Kidney (tissue), 14 donors: ENCODE data around the gene TNKS2. TPM values are rescaled to one million over a fixed set of nuclear protein-coding genes. Genes with fewer than 3 reads are reported as not detected.

Experiments
- DNase-seq, 5 donors: peaks; one replicate each; pipeline ENCODE4 v3.0.0-alpha.2; 2013 to 2020
- FAIRE-seq: peaks from 2 replicates; lab custom pipeline; 2012; peaks lifted over from hg19 to GRCh38; lab: Jason Lieb, UNC
- H3K27ac ChIP-seq, 2 donors: one replicate each; pipeline ENCODE4 v1.7.0; 2013; ENCODE audit warnings: low read depth in 2 of 2, low read length in 2 of 2, inconsistent platforms in 1 of 2
- H3K27me3 ChIP-seq: one replicate; pipeline ENCODE4 v1.7.1; 2013; ENCODE audit warnings: low read length, inconsistent platforms; ENCODE audit not compliant: control insufficient read depth, insufficient read depth
- H3K36me3 ChIP-seq, 3 donors: one replicate each; pipeline versions ENCODE4 v1.7.0 to v1.7.1; 2013; ENCODE audit warnings: low read length in 3 of 3, control low read depth in 1 of 3, inconsistent platforms in 1 of 3; ENCODE audit not compliant: insufficient read depth in 3 of 3, control insufficient read depth in 2 of 3
- H3K4me1 ChIP-seq, 3 donors: one replicate each; pipeline versions ENCODE4 v1.7.0 to v1.7.1; 2013; ENCODE audit warnings: low read length in 3 of 3, inconsistent platforms in 1 of 3, low read depth in 1 of 3; ENCODE audit not compliant: control insufficient read depth in 2 of 3, insufficient read depth in 2 of 3
- H3K4me3 ChIP-seq, 3 donors: one replicate each; pipeline versions ENCODE4 v1.7.0 to v1.8.1; 2013; ENCODE audit warnings: low read length in 3 of 3, control low read depth in 1 of 3, inconsistent platforms in 1 of 3
- H3K9ac ChIP-seq, 3 donors: one replicate each; pipeline versions ENCODE4 v1.7.0 to v1.7.1; 2013; ENCODE audit warnings: low read length in 3 of 3, control low read depth in 1 of 3, inconsistent platforms in 1 of 3
- H3K9me3 ChIP-seq, 3 donors: one replicate each; pipeline versions ENCODE4 v1.7.0 to v1.7.1; 2013; ENCODE audit warnings: low read length in 3 of 3, control low read depth in 1 of 3, inconsistent platforms in 1 of 3; ENCODE audit not compliant: control insufficient read depth in 2 of 3, insufficient read depth in 1 of 3
- intact Hi-C: fragments of 100-400 bp; cut with DNase I; formaldehyde crosslinking; loops from one replicate; pipeline ENCODE4 v1.11.1; 2022
- polyA plus RNA-seq: library from polyadenylated mRNA; stranded (reverse); fragments of 350-450 nt; fragmentation: Illumina TruSeq; extraction: RNeasy Lipid Tissue Mini Kit (QIAGEN cat#74804); gene quantifications from one replicate; pipeline ENCODE4 v1.2.3, GENCODE V29; 2014; ENCODE audit warnings: low read depth, low replicate concordance; ENCODE audit not compliant: insufficient read depth
- total RNA-seq: library from RNA; stranded (reverse); fragmentation: NEBNext Ultra II Directional; extraction: Animal tissue kit (Norgen Biotek cat#: 25700); gene quantifications from one replicate; pipeline ENCODE4 v1.2.1, GENCODE V29; 2021
- TF ChIP-seq, protein P1 (sequence below): IDR thresholded peaks from 3 replicates; pipeline ENCODE4 v1.5.1; 2012; ENCODE audit warnings: mild to moderate bottlenecking, moderate library complexity, borderline replicate concordance; ENCODE audit not compliant: insufficient read depth; ENCODE audit errors: extremely low read depth
- donor health status: control.
- donor health status: control.
- donor health status: control.
- donor health status: control.
- donor health status: control.
- donor health status: DM: yes; HTN: yes; CAD: no.
- donor health status: Normal renal cell carcinoma (clear cell type).

TNKS2 gene
- total and polyA plus RNA-seq, 2 donors from 2014 or later: 7.4 to 31.6 TPM

DNA sequence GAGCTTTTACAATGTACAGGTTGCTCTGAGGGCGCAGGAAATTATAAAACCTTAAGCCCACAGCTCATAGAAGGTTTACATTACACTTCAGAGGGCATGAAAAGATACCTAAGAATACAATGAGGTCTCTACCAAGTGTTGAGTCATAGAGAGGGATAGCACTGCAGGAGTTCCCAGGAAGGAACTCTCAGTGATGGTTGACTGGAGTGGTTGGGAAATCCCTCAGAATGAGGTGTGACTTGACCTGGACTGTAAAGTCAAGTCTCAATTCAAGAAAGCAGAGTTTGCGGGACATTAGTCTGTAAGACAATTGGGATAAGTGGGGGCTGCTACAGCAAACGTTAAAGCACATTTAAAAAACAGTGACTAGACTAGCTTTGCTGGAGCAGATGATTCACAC is 21.9 kb downstream of the TNKS2 start:
- TF ChIP-seq, protein P1, sequence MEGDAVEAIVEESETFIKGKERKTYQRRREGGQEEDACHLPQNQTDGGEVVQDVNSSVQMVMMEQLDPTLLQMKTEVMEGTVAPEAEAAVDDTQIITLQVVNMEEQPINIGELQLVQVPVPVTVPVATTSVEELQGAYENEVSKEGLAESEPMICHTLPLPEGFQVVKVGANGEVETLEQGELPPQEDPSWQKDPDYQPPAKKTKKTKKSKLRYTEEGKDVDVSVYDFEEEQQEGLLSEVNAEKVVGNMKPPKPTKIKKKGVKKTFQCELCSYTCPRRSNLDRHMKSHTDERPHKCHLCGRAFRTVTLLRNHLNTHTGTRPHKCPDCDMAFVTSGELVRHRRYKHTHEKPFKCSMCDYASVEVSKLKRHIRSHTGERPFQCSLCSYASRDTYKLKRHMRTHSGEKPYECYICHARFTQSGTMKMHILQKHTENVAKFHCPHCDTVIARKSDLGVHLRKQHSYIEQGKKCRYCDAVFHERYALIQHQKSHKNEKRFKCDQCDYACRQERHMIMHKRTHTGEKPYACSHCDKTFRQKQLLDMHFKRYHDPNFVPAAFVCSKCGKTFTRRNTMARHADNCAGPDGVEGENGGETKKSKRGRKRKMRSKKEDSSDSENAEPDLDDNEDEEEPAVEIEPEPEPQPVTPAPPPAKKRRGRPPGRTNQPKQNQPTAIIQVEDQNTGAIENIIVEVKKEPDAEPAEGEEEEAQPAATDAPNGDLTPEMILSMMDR: no peak
- no peaks in the 10 kb centered on the region for H3K4me1 ChIP-seq
- H3K27ac ChIP-seq: no peak overlapping the region
- no peak overlapping the region for H3K9ac ChIP-seq
- H3K36me3 ChIP-seq: peaks cover 12 to 39% (median 37%) of the 10 kb centered on the region in 3 donors
- no peak overlapping the region for H3K4me3 ChIP-seq
- FAIRE-seq (no peak), DNase-seq (no peak)
- H3K27me3 ChIP-seq: no peaks in the 10 kb centered on the region
- intact Hi-C loops: no loop called here
- H3K9me3 ChIP-seq: no peaks in the 10 kb centered on the region

DNA sequence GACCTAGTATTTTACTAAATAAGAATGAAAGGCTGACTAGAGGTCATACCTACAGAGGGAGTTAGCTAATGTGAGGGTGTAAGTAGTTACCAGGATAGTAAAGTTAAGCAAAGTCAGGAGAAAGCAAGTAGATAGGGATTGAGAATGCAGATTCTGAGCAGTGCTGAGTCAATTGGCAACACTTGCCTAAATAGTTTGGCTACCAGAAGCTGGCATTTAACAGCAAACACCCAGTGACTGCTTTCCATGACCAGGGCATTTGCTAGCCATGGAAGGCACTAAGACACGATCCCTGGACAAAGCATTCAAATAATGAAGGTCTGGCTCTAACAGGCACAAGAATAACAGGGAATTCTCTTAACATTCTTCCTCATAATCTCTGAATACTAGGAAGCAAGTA is 25.9 kb downstream of the TNKS2 start:
- Histone ChIP-seq H3K9ac (no peak overlapping the region), H3K27me3 (no peaks in the 10 kb centered on the region), H3K9me3 (no peaks in the 10 kb centered on the region), H3K27ac (no peak overlapping the region), H3K4me1 (no peaks in the 10 kb centered on the region), H3K4me3 (no peak overlapping the region), H3K36me3 (peaks cover 18 to 39% (median 38%) of the 10 kb centered on the region in 3 donors)
- intact Hi-C loops: no loop called here
- DNase-seq (no peak), FAIRE-seq (no peak)
- TF ChIP-seq, protein P1: no peak

DNA sequence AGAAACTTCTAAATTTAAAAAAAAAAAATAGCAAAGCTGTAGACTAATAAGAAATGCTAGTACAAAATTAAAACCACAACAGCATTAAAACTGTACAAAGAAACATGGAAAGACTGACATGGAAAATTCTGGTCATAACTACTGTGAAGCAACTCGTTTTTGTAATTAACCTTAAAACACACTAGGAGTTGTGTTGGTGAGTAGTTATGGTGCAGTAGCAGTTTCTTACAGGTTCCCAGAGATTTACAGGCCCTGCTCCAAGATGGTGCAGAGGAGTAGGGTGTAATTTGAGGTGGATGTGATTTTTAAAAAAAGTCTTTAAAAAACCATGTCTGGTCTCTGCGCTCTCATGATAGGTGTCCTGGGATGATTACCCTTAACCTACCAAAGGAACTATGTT is 31.0 kb downstream of the TNKS2 start:
- Histone ChIP-seq H3K9ac (no peak overlapping the region), H3K9me3 (no peaks in the 10 kb centered on the region), H3K27ac (no peak overlapping the region), H3K4me3 (no peak overlapping the region), H3K4me1 (no peaks in the 10 kb centered on the region), H3K36me3 (peaks cover 12 to 63% (median 39%) of the 10 kb centered on the region in 3 donors), H3K27me3 (no peaks in the 10 kb centered on the region)
- intact Hi-C loops: no loop called here
- FAIRE-seq (no peak), DNase-seq (no peak)
- TF ChIP-seq, protein P1: no peak

DNA sequence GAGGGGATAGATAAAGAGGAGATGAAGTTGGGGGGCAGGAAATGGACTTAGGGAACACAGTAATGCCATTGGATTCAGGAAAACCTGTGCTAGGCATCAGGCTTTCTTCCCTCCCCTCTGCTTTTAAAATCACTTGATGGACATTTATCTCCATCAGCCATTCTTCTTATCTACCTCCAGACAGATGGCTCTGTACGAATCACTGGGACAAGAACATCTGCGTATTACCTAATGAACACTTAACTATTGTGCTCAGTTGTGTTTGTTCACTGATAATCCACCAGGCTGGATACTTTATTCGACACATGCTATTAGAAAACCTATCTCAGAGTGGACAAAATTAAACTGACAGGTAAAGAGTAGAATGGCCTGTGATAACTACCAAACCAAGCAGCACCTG is 40.0 kb downstream of the TNKS2 start:
- Histone ChIP-seq H3K4me1 (no peaks in the 10 kb centered on the region), H3K36me3 (peaks cover 16 to 60% (median 43%) of the 10 kb centered on the region in 3 donors), H3K4me3 (no peak overlapping the region), H3K27me3 (no peaks in the 10 kb centered on the region), H3K27ac (no peak overlapping the region), H3K9ac (no peak overlapping the region), H3K9me3 (no peaks in the 10 kb centered on the region)
- DNase-seq (no peak), FAIRE-seq (no peak)
- TF ChIP-seq, protein P1: no peak
- intact Hi-C loops: no loop called here
